Measurements from ENCODE around the gene OR6S1. TPM values are rescaled to one million over a fixed set of nuclear protein-coding genes. Genes with fewer than 3 reads are reported as not detected.

OR6S1 gene
- total and polyA plus RNA-seq, 10 of the 15 experiments (the other 5 are each of a cell fraction or from before 2014, with no cell fraction given) = 0.22 to 0.67 (median 0.43) TPM; not detected in 4

DNA sequence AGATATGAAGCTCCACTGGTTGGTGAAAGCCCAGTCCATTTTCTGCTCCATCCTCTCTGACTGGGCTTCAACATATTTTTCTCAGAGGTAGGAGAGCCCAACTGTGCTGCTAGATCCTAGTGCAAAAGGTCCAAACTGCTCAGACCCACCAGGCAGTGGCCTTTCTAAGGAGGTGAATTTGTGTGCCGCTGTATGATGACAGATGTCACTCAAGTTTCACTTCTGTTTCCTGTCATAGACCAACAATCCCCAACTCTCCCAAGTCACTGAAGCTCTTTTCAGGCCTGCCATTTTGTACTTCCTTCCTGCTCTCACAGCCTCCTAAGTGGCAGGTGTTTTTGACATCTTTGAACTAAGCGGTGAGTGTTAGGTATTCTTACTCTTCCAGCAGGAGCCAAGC lies 26.5 kb upstream of the OR6S1 start:
- in situ Hi-C loops (cut with MboI) (no loop called here), intact Hi-C loops (cut with micrococcal nuclease; ENCODE audit: unreplicated experiment) (loop anchor here (5.0 kb wide), 1 partner anchor 326 kb away; the partner anchor contains the start of gene PARP2)
- FAIRE-seq (peak; percentile 80), ATAC-seq (peak; percentile 49), DNase-seq (ENCODE audit: low read depth, low spot score) (peak; percentile 85)
- peak overlapping the region; percentile 87 for H3K4me2 ChIP-seq (ENCODE audit: control insufficient read depth, insufficient read depth)
- 3% methylated on average over 2 of the region's 2 CpGs for WGBS (ENCODE audit: insufficient coverage, insufficient replicate concordance, low lambda C conversion rate, missing lambda C conversion rate)
- H4K20me1 ChIP-seq (ENCODE audit: control insufficient read depth, insufficient read depth) = no peaks in the 10 kb centered on the region
- ChIA-PET CTCF (interaction anchor here (1.0 to 4.4 kb wide), 5 partner anchors 8 to 58 kb away, joined by 3 to 58 read pairs (median 5); partner anchors contain the start of gene RNASE4), SMC1A (ENCODE audit: uncharacterized antibody, unreplicated experiment) (interaction anchor here (0.8 to 5.1 kb wide), 6 partner anchors 9 to 58 kb away, joined by 4 to 106 read pairs (median 5); partner anchors contain the start of gene RNASE4), RAD21 (ENCODE audit: unreplicated experiment) (interaction anchor here (0.9 to 7.6 kb wide), 4 partner anchors 9 to 58 kb away, joined by 3 to 75 read pairs (median 8); partner anchors contain the start of gene RNASE4), POLR2A (interaction anchor here (1.6 to 5.5 kb wide), 2 partner anchors 10 to 14 kb away, joined by 7 to 69 read pairs; partner anchors contain the start of gene RNASE4)
- peak overlapping the region; percentile 96 for H3K27ac ChIP-seq (ENCODE audit: control insufficient read depth, insufficient read depth)
- H3K9ac ChIP-seq (ENCODE audit: control insufficient read depth, insufficient read depth, low read length) = peak overlapping the region; percentile 43
- H3K79me2 ChIP-seq (ENCODE audit: control insufficient read depth, insufficient read depth, low read length) = peaks cover 24% of the 10 kb centered on the region
- H3K4me1 ChIP-seq (ENCODE audit: control insufficient read depth, insufficient read depth, low read length) = peaks cover 35% of the 10 kb centered on the region
- no peaks in the 10 kb centered on the region for H3K36me3 ChIP-seq (ENCODE audit: control insufficient read depth in 2 of 2, insufficient read depth in 2 of 2, low read length in 1 of 2)
- peak overlapping the region; percentile 33; the same call in 1 of the 2 replicates for H3K4me3 ChIP-seq
- H3K9me3 ChIP-seq (replicated peaks; ENCODE audit: control insufficient read depth, insufficient read depth, low read length) = no peaks in the 10 kb centered on the region
- H3K27me3 ChIP-seq (replicated peaks in 1 of 2; ENCODE audit: control insufficient read depth in 2 of 2, insufficient read depth in 2 of 2, low read length in 1 of 2) = no peaks in the 10 kb centered on the region
- BruUV-seq (replicated peaks) = no TSS peak
- peak overlapping the region; percentile 74 for H2AFZ ChIP-seq (ENCODE audit: control insufficient read depth, low read depth, low read length)
- TF ChIP-seq POLR2A (IDR thresholded peaks at IDR 0.05; ENCODE audit: low read depth, low read length) = peak; percentile 39; the same call in 1 of the 2 replicates
- TF ChIP-seq NR2C2 (IDR thresholded peaks at IDR 0.05; ENCODE audit: borderline replicate concordance, control insufficient read depth, insufficient read length, low read depth) = no peak
- TF ChIP-seq, protein P1, sequence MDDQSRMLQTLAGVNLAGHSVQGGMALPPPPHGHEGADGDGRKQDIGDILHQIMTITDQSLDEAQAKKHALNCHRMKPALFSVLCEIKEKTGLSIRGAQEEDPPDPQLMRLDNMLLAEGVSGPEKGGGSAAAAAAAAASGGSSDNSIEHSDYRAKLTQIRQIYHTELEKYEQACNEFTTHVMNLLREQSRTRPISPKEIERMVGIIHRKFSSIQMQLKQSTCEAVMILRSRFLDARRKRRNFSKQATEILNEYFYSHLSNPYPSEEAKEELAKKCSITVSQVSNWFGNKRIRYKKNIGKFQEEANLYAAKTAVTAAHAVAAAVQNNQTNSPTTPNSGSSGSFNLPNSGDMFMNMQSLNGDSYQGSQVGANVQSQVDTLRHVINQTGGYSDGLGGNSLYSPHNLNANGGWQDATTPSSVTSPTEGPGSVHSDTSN (IDR thresholded peaks at IDR 0.05; ENCODE audit: insufficient replicate concordance, low read depth, low read length) = peak; percentile 88
- no peak for TF ChIP-seq NFXL1 (IDR thresholded peaks at IDR 0.05; ENCODE audit: borderline replicate concordance)
- TF ChIP-seq, protein P2, sequence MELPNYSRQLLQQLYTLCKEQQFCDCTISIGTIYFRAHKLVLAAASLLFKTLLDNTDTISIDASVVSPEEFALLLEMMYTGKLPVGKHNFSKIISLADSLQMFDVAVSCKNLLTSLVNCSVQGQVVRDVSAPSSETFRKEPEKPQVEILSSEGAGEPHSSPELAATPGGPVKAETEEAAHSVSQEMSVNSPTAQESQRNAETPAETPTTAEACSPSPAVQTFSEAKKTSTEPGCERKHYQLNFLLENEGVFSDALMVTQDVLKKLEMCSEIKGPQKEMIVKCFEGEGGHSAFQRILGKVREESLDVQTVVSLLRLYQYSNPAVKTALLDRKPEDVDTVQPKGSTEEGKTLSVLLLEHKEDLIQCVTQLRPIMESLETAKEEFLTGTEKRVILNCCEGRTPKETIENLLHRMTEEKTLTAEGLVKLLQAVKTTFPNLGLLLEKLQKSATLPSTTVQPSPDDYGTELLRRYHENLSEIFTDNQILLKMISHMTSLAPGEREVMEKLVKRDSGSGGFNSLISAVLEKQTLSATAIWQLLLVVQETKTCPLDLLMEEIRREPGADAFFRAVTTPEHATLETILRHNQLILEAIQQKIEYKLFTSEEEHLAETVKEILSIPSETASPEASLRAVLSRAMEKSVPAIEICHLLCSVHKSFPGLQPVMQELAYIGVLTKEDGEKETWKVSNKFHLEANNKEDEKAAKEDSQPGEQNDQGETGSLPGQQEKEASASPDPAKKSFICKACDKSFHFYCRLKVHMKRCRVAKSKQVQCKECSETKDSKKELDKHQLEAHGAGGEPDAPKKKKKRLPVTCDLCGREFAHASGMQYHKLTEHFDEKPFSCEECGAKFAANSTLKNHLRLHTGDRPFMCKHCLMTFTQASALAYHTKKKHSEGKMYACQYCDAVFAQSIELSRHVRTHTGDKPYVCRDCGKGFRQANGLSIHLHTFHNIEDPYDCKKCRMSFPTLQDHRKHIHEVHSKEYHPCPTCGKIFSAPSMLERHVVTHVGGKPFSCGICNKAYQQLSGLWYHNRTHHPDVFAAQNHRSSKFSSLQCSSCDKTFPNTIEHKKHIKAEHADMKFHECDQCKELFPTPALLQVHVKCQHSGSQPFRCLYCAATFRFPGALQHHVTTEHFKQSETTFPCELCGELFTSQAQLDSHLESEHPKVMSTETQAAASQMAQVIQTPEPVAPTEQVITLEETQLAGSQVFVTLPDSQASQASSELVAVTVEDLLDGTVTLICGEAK (IDR thresholded peaks at IDR 0.05; ENCODE audit: borderline replicate concordance) = no peak
- TF ChIP-seq, protein P3, sequence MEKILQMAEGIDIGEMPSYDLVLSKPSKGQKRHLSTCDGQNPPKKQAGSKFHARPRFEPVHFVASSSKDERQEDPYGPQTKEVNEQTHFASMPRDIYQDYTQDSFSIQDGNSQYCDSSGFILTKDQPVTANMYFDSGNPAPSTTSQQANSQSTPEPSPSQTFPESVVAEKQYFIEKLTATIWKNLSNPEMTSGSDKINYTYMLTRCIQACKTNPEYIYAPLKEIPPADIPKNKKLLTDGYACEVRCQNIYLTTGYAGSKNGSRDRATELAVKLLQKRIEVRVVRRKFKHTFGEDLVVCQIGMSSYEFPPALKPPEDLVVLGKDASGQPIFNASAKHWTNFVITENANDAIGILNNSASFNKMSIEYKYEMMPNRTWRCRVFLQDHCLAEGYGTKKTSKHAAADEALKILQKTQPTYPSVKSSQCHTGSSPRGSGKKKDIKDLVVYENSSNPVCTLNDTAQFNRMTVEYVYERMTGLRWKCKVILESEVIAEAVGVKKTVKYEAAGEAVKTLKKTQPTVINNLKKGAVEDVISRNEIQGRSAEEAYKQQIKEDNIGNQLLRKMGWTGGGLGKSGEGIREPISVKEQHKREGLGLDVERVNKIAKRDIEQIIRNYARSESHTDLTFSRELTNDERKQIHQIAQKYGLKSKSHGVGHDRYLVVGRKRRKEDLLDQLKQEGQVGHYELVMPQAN (conservative IDR thresholded peaks at IDR 0.05) = 0 out of 2 replicates have a peak, but pooled peaks have one; percentile 25
- TF ChIP-seq, protein P4, sequence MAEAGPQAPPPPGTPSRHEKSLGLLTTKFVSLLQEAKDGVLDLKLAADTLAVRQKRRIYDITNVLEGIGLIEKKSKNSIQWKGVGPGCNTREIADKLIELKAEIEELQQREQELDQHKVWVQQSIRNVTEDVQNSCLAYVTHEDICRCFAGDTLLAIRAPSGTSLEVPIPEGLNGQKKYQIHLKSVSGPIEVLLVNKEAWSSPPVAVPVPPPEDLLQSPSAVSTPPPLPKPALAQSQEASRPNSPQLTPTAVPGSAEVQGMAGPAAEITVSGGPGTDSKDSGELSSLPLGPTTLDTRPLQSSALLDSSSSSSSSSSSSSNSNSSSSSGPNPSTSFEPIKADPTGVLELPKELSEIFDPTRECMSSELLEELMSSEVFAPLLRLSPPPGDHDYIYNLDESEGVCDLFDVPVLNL (IDR thresholded peaks at IDR 0.05; ENCODE audit: low read depth, low read length) = no peak
- no peak for TF ChIP-seq RBBP5 (conservative IDR thresholded peaks at IDR 0.05)
- peak; percentile 78 for TF ChIP-seq CREM (IDR thresholded peaks at IDR 0.05; ENCODE audit: low read depth)
- TF ChIP-seq ZNF217 (IDR thresholded peaks at IDR 0.05) = 0 out of 2 replicates have a peak, but pooled peaks have one; percentile 19
- TF ChIP-seq SMAD5 (IDR thresholded peaks at IDR 0.05; ENCODE audit: low read depth) = no peak

Measured in GM12878 (cell line).